GM18505 (cell line): Measurements from ENCODE around the gene CTSW.

ENCODE experiments used
- ATAC-seq: cut with Tn5 transposase; IDR thresholded peaks from one replicate; pipeline ENCODE4 v1.9.1; 2021; ENCODE audit not compliant: unreplicated experiment
- POLR2A ChIP-seq: IDR thresholded peaks from 4 replicates; pipeline ENCODE4 v1.6.1; 2011; ENCODE audit warnings: borderline replicate concordance; ENCODE audit not compliant: insufficient read depth, insufficient read length; ENCODE audit errors: extremely low read depth

The CTSW gene

DNA sequence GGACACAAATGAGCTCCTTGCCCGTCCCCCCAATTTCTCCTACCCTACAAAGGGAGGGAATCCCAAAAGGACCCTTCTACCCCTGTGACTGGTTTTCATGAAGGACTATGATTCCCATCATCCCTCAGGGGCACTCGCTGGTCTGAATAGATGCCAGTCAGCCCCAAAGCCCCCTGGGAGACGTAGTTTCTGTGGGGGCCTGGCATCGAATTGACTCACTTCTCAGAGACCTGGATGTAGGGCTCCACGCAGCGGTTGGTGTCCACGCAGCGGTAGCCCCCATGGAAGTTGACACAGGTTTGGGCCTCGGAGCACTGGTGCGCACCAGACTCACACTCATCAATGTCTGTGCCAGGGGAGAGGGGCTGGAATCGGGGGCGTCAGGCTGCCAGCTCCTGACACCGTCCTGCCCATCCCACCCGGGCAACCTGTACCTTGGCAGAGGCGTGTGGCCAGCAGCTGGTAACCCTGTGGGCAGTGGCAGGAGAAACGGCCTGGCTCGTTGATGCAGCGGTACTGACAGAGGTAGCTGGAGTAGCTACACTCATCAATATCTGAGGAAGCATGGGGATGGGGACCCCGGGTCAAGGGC lies 11.5 kb upstream of the CTSW start:
- no peak for TF ChIP-seq POLR2A
- no peak for ATAC-seq

- no peak for TF ChIP-seq POLR2A
Measured at GRCh38 chr11:65868907-65869306, 10.7 kb upstream of the CTSW start.

GRCh38 chr11:65869643-65870306 lies 9.9 kb upstream of the CTSW start:
- no peak for TF ChIP-seq POLR2A
- no peak for ATAC-seq

More at GRCh38 chr11:65868907-65869306, 10.7 kb upstream of the CTSW start:
- no peak for ATAC-seq

DNA sequence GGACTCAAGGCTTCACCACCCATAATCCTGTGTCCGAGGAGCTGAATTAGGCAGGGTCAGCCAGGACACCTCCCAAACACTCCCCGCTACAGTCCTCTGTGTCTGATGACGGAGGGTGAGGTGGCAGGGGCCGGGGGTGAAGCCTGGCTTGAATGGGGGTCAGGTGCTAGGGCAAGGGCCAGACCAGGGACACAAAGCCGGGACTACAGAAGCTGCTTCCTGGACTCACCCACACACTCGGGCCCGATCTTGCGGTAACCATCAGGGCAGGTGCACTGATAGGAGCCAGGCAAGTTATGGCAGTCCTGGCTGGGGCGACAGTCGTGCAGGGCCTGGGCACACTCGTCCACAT lies 9.4 kb upstream of the CTSW start:
- TF ChIP-seq POLR2A = no peak
- no peak for ATAC-seq

DNA sequence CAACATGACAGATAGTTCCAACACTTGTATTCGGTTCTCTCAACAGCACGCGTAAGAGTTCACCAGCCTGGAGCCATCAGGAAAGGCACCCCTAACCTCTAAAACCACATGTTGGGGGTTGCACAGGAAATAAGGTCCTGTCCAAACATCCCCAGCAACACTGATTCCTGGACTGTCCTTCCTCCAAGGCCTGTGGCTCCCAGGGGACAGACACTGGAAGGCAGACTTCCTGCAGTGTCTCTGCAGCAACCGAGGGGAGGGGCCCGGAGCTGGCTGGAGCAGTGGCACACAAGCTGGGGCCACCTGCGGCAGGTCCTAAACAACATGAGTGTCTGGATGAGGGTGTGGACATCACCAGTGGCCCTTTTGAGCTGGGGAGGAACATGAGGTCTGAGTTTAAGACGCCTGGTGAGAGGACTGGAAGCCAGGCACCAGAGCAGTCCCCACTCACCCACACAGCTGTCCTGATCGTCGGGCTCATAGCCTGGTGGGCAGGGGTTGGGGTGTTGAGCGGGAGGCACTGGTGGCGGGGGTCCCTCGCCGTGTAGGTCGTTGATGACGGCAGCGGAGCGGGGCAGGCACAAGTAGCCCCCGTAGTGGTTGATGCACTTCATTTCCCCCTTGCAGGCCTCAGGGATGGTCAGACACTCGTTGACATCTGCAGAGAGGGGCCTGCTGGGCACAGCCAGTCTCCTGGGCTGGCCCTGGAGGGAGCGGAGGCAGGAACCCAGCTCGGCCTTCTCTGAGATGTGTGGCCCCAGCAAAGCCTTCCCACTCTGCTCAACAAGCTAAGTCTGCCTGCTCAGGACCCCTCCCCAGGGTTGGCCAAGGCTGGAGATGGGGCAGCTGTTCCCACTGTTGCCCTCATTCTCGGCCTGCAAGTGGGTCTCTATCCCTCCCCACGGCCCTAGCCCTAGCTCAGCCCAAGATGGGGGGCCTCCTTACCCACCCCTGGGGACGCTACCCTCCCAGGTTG lies 8.6 kb upstream of the CTSW start:
- no peak for TF ChIP-seq POLR2A
- no peak for ATAC-seq

DNA sequence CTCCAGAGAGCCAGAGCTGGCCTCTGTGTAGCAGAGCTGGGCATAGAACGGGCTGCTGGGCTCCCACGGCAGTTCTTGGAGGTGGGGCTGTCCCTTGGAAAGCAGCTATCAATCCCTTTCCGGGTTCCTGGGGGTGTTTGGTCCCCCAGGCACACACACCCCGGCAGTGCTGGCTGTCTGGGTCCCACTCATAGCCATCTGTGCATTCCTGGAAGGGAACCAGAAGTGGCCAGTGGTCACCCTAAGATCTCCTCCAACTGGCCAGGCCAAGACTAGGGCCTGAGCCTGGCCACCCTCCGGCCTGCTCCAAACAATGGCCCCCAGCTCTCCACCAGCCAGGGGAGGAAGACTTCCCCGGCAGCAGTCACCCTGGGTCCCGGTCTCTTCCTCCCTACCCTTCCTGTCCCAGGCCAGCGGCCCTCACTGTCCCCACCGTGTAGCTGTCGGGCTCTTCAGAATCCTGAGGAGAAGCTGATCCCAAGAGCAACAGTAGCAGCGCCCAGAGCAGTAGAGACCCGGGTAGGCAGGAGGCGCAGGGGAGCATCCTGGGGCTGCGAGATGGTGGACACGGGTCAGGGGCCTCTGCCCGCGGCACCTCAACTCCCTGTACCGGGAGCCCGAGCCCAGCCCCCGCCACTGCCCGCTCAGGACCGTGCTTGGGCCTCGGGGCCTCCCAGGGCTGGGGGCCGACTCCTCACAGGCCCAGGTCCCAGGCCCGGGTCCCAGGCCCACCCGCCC lies 7.7 kb upstream of the CTSW start:
- no peak for TF ChIP-seq POLR2A
- ATAC-seq = no peak

- no peak for TF ChIP-seq POLR2A
- ATAC-seq = no peak
Measured at GRCh38 chr11:65872586-65873317, 6.9 kb upstream of the CTSW start, which contains the start of gene EFEMP2. Gene EFEMP2 (minus strand): TSS chr11:65872800. CDS start chr11:65872354, 446 bp downstream.

DNA sequence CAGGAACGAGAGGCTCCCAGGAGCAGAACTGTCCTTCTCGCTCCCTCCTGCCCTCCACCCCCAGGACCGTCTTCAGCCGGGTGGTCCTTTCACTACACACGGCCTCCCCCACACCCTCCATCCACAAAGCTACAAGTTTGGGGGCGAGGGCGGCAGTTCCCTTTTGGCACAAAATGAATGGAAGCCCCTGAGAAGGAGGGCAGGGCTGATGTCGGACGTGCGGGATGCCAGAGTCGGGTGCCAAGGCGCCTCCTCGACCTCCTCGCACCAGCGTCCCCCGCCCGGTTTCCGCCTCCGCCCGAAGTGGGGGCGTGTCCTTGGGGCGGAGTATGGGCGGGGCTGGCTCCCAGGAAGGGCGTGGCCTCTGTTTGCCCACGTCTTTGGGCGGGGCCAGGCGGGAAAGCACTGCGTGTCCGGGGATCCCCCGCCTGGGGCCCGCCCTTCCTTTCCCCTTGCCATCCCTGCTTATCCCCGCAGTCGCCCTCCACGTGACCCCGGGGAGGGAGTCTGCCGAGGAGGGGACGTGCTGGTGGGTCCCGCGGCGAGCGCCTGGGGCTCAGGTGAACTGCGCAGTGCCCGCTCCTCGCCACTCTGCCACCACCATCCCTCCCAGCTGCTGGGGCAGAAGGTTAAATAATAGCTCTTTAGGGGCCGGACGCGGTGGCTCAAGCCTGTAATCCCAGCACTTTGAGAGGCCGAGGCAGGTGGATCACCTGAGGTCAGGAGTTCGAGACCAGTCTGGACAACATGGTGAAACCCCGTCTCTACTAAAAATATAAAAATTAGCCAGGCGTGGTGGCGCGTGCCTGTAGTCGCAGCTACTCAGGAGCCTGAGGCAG lies 6.1 kb upstream of the CTSW start:
- ATAC-seq = peak; percentile 78
- peak; percentile 66 for TF ChIP-seq POLR2A

- ATAC-seq = no peak
- TF ChIP-seq POLR2A = no peak
Measured at GRCh38 chr11:65880027-65880426, 390 bp downstream of the CTSW start.

GRCh38 chr11:65880844-65881421 lies 1.3 kb downstream of the CTSW start:
- no peak for TF ChIP-seq POLR2A
- no peak for ATAC-seq
